ENCODE results near the gene KANSL1. TPM values are rescaled to one million over a fixed set of nuclear protein-coding genes. Genes with fewer than 3 reads are reported as not detected.

Gene KANSL1
- polyA plus RNA-seq, 3 donors: 3.1 to 31.9 (median 4.6) TPM

- H3K27ac ChIP-seq (ENCODE audit: low read depth in 1 of 2, low read length in 2 of 2): no peak overlapping the region
- H3K4me3 ChIP-seq (replicated peaks in 1 of 3; ENCODE audit: low read depth in 2 of 3, low read length in 3 of 3): no peak overlapping the region
- no peak overlapping the region for H3K9ac ChIP-seq (ENCODE audit: insufficient read depth, low read length, poor library complexity, severe bottlenecking)
- no peak overlapping the region for H3K4me3 Mint-ChIP-seq
- no peaks in the 10 kb centered on the region for H4K20me1 ChIP-seq (ENCODE audit: insufficient read depth, low read length)
- no peaks in the 10 kb centered on the region for H3K36me3 ChIP-seq (replicated peaks in 1 of 2; ENCODE audit: control insufficient read depth in 1 of 2, insufficient read depth in 2 of 2, low read length in 2 of 2)
- H3K4me1 ChIP-seq (ENCODE audit: control insufficient read depth in 1 of 2, insufficient read depth in 2 of 2, low read length in 2 of 2): no peaks in the 10 kb centered on the region
- peaks cover 0 to 2% (median 0%) of the 10 kb centered on the region in 7 donors for H3K9me3 Mint-ChIP-seq
- H3K27me3 Mint-ChIP-seq (ENCODE audit: low read depth in 3 of 3): peaks cover 0 to 9% (median 2%) of the 10 kb centered on the region in 3 donors
- H3K27ac Mint-ChIP-seq: no peak overlapping the region
- no peaks in the 10 kb centered on the region for H3K4me1 Mint-ChIP-seq
- WGBS (ENCODE audit: insufficient coverage): 92% methylated on average over 4 of the region's 6 CpGs
- no peak overlapping the region for H2AFZ ChIP-seq (ENCODE audit: insufficient read depth, low read depth, low read length, poor library complexity, severe bottlenecking)
- no peak for DNase-seq
- no peaks in the 10 kb centered on the region for H3K9me3 ChIP-seq (replicated peaks in 1 of 2; ENCODE audit: control insufficient read depth in 1 of 2, insufficient read depth in 1 of 2, low read length in 2 of 2)
- H3K27me3 ChIP-seq (ENCODE audit: control insufficient read depth in 2 of 2, insufficient read depth in 2 of 2, low read length in 2 of 2): no peaks in the 10 kb centered on the region
- intact Hi-C loops (cut with micrococcal nuclease): no loop called here
- no peaks in the 10 kb centered on the region for H3K79me2 ChIP-seq (ENCODE audit: insufficient read depth, low read length)
- no peak overlapping the region for H3K4me2 ChIP-seq (replicated peaks; ENCODE audit: extremely low read depth, low read length, poor library complexity, severe bottlenecking)
- TF ChIP-seq CTCF (IDR thresholded peaks at IDR 0.05): no peak
- no peaks in the 10 kb centered on the region for H3K36me3 Mint-ChIP-seq
These were observed 212.4 kb downstream of the KANSL1 start for GRCh38 chr17:45980855-45981254.

Small RNA genes within 50 kb of the gene (small RNA-seq; reads per million reads assigned to genes)
- not detected for gene RF00019 (ENCODE audit: insufficient read length, low read depth)

Other genes starting within 250 kb of the KANSL1 start
- gene STH, start 194.2 kb downstream of the KANSL1 start, polyA plus RNA-seq: not detected
- 1 to 10 TPM in 1 of 3 donors, under 1 TPM in 2; 0.23 to 2.1 (median 0.38) TPM for gene LRRC37A, start 101.7 kb upstream of the KANSL1 start, polyA plus RNA-seq
- gene ARL17B, start 168.3 kb upstream of the KANSL1 start, polyA plus RNA-seq: 10 to 100 TPM; 12.0 to 14.3 (median 13.6) TPM

All from CD14-positive monocyte (primary cell).